HepG2 (cell line): Measurements from ENCODE around the gene PATZ1.

Experiments
- NCOA2 ChIP-seq: sonication (generic); formaldehyde crosslinking; IDR thresholded peaks from 2 replicates; pipeline ENCODE4 v1.8.0; 2022; ENCODE audit warnings: inconsistent platforms
- TF ChIP-seq, protein P1 (sequence below): sonication (generic); formaldehyde crosslinking; IDR thresholded peaks from 2 replicates; pipeline ENCODE4 v1.5.1; 2020; ENCODE audit warnings: missing genetic modification reagents, mild to moderate bottlenecking, borderline replicate concordance

- no peak for TF ChIP-seq NCOA2 (CRISPR knock-in tag)
- TF ChIP-seq, protein P1, sequence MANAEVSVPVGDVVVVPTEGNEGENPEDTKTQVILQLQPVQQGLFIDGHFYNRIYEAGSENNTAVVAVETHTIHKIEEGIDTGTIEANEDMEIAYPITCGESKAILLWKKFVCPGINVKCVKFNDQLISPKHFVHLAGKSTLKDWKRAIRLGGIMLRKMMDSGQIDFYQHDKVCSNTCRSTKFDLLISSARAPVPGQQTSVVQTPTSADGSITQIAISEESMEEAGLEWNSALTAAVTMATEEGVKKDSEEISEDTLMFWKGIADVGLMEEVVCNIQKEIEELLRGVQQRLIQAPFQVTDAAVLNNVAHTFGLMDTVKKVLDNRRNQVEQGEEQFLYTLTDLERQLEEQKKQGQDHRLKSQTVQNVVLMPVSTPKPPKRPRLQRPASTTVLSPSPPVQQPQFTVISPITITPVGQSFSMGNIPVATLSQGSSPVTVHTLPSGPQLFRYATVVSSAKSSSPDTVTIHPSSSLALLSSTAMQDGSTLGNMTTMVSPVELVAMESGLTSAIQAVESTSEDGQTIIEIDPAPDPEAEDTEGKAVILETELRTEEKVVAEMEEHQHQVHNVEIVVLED, result peak; percentile 41; the same call in 1 of the 2 replicates
These were observed 53.7 kb downstream of the PATZ1 start, which contains the start of gene PIK3IP1 for GRCh38 chr22:31292236-31292989.
